Activated T-cell treated with anti-CD3 and anti-CD28 coated beads, Interleukin-2, amount 50 U/mL, for 1 hour (primary cell): ENCODE results near the gene TBXT.

ENCODE experiments used
- DNase-seq: peaks from one replicate; pipeline ENCODE4 v3.0.0-alpha.2; 2020

Gene TBXT

GRCh38 chr6:166109608-166110007, 58.0 kb downstream of the TBXT start:
- DNase-seq, result no peak
